ENCODE results near the gene OSGEP.
A peak's percentile ranks its signal among the peaks of the same experiment; 100 is the strongest.
"Not testable (repeated sequence)": the region's sequence is repeated elsewhere in the genome, so short reads cannot be mapped to it uniquely, and the experiment has no call there.

The OSGEP gene

DNA sequence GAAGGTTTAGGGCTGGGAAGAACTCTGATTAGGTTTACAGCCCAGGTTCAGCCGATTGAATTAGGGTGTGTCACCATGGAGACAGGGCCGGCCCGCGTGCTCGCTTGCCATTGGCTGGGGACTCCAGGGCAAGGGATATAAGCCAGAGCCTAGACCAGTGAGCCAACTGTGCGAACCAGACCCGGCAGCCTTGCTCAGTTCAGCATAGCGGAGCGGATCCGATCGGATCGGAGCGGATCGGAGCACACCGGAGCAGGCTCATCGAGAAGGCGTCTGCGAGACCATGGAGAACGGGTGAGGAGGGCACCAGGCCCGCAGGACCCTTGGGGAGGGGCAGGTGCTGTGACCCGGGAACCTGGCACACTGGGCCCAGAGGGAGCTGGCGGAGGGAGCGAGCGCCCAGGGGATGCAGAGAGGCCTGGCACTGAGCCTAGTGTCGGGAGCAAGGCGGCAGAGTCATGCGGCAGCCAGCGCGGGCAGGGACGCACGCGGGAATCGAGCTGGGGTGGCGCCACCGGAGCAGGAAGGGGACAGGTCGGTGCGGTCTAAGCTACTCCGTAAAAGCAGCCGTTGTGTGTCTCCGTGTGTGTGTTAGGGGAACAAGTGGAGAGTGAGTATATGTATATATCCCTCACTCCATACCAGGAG, 14.8 kb upstream of the OSGEP start, which contains the start of gene PNP:
Gene PNP (plus strand): TSS at position 165 of the 648 bp plus-strand sequence. CDS start 119 bp downstream, at position 284.
- DNase-seq: peak; percentile 94

DNA sequence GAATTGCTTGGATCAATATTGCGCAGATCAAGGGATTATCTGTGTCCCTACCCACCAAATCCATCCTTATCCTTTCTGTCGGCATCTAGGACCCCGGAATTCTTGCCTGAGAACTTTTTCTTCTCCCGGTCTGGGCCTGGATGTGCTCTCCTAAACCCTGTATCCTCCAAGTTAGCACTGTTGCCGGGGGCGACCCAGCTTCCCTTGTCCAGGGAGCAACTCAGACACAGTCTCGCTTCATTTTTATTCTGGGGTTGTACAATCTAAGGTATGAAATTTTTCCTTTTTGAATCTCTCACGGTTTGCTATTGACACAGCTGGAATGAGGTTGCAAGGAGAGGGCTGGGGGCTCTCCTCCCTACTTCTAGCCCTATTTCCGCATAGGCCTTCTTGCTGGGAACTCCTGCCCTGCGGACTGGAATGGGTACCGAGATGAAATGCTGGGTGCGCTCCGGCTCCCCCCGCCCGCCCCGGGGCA, 14.2 kb upstream of the OSGEP start:
- no peak for DNase-seq

DNA sequence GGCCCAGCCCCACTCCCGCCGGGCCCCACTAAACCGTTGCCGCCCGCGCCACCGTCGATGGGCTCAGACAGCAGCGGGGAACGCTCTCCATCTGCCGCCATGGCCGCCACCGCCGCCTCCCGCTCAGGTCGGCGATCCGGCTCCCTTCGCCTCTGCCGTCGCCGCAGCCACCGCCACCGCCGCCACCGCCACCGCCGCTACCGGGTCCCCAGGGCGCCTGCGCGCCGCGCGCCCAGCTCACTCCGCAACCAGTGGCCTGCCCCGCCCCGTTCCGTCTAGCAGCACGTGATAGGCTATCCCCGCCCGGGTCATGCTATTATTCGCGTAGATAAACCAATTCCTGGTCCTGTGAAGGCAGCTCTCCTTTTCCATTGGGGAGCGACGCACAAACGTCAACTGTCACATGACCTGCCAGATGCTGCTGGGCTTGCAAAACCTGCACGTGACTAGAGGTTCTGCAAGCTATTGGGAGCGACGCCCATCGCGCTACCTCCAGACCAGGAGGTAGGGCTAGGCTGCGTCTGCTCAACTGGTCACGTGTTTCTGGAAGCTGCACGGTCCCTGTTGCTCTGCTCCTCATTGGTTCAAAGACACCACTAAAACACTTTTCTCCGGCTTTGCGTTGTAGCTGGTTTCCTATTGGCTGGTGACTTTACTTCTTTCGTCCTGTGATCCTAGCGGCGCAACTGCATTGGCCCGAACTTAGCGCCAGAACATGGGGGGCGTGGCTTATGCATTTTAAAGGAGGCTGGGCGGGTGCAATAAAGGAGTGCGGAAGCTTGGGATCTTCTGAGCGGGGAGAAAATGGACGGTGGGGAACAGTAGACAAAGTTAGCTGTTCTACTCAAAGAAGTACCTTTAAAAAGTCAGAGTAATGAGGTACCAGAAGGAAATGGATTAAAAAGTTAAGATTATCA, 6.9 kb upstream of the OSGEP start, which contains the start of gene PIP4P1:
Gene PIP4P1 (minus strand): TSS at position 210 of the 917 bp plus-strand sequence. CDS start 109 bp downstream, at position 101.
- DNase-seq: peak; percentile 100

DNA sequence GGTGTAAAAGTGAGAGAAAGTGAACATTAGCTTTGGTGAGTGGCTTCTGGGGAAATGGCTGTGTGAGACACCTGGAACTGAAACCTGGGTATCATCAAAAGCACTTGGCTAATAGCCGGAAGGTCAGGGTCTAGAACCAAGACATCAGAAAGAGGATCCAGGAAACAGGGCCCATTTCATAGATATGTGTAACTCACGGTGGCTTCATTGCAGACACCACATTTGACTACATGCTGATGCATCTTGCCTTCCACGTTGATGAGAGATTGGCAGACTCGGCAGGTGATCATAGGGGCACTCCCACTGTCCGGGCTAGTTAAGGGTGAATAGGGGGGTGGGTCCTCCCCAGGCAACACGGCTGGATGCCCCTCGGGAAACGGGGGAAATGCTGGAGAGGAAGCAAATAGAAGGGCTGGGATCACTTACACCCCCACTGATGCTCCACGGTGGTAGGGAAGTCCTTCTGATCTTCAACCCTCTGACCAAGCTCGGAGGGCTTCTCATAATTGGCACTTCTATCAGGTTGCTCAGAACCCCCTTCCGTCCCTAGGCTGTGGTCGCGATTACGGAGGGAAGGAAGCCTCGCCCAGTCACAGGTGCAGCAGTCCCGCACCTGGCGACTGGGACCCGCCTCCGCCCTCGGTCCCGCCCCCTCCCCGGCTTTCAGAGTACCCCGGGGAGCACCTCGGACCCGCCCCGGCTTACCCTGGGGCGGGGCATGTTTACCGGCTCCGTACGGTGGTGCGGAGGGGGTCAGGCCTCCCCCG, 6.0 kb upstream of the OSGEP start:
- DNase-seq: peak; percentile 68

DNA sequence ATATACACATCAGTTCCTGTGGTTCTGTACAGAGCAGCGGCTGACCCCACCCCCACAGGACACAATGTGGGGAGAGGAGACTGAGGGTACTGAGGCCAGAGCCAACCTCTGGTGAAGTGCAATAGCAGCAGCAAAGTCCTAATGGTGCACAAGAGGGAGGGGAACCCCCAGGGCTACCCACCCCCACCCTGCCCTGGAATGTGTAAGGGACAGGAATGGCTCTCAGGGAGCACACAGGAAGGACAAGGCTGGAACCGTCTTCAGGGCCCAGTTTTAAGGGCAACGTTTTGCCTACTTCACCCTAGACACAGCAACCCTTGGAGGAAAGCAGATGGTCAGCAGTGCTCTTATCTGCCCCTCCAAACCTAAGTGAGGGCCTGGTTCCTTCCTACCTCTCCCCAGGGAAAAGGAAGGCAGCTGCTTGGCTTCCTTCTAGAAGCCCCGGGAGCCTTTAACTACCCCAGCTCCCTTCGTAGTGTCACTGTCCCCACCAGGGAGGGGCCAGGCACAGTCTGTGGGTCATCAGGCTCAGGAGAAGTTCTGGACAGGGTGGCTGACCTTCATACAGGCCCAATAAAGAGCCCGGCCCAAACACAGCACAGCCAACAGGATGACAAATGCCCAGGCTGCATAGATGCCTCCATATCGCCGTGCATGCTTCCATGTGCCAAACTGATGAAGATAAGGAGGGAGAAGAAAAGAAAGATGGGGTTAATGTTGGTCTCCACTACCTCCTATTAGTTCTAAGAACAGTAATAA, 3.6 kb upstream of the OSGEP start:
- DNase-seq: no peak

DNA sequence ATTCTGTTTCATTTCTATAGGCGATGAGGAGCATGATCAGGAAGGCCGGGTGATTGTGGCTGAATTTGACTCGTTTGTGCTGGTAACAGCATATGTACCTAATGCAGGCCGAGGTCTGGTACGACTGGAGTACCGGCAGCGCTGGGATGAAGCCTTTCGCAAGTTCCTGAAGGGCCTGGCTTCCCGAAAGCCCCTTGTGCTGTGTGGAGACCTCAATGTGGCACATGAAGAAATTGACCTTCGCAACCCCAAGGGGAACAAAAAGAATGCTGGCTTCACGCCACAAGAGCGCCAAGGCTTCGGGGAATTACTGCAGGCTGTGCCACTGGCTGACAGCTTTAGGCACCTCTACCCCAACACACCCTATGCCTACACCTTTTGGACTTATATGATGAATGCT, 2.4 kb upstream of the OSGEP start:
- no peak for DNase-seq

DNA sequence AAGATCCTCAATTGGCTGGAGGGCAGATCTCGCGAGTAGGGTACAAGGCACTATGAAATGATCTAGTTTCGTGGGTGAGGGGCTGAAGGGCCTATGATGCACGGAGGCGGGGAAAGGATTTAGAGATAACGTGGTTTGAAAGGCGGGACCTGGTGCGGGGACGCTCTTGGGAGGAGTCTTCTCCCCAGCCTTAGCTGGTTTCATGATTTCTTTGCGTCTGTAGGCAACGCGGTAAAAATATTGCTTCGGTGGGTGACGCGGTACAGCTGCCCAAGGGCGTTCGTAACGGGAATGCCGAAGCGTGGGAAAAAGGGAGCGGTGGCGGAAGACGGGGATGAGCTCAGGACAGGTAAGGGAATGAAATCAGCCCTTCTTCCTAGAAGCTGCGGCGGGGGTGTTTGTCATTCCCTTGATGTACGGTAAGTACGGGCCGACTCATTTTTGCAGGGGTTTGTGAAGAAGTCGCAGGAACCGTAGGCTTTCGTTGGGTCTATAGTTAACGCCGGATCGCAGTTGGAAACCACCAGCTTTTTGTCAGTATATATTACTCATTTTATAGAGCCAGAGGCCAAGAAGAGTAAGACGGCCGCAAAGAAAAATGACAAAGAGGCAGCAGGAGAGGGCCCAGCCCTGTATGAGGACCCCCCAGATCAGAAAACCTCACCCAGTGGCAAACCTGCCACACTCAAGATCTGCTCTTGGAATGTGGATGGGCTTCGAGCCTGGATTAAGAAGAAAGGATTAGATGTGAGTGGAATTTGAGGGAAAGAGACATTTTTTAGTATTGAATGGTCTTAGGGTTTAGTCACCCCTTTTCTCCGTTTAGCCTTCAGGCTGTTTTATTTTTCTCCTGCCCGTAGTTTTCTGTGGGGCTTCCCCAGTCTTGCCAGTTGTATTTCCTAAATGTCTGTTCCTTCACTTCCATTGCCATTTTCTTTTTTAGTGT, 1.0 kb upstream of the OSGEP start:
- DNase-seq: peak; percentile 92

DNA sequence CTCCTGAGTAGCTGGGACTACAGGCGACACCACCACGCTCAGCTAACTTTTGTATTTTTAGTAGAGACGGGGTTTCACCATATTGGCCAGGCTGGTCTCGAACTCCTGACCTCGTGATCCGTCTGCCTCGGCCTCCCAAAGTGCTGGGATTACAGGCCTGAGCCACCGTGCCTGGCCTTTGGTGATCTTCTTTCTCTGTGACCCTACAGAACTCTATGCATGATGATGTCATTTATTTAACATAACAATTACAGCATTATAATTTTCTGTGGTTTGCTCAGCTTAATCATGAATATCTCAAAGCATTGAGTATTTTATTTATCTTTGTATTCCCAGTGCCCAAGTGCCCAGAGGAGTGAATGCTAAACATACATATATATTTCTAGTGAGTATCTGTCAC, 1.8 kb downstream of the OSGEP start:
- DNase-seq: not testable (repeated sequence)

DNA sequence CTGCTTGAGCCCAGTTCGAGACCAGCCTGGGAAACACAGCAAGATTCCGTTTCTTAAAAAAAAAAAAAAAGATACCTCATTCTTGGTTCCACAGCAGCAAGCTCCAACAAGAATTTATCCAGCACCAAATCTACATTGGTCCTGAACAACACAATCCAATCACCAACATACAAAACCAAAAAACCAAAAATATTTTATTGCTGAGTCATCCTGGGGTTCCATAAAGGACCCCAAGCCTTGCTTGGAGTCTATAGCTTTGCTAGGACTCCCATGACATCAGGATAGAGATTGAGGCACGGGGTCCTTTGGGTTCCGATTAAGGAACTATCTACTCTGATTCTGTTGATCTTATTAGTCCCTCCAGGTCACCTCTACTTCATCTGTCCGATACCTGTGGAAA, 7.7 kb downstream of the OSGEP start:
- no peak for DNase-seq

DNA sequence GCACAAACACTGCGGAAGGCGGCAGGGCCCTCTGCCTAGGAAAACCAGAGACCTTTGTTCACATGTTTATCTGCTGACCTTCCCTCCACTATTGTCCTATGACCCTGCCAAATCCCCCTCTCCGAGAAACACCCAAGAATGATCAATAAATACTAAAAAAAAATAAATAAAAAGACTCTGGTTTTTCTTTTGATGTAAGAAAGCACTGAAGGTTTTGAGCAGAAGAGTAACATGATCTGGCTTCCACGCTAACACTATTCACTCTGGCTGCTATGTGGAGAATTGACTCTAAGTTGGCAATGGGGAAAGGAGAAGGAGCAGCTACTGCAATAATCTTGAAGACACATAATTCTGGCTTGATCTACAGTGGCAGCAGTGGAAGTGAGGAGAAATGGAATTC, 11.0 kb downstream of the OSGEP start:
- not testable (repeated sequence) for DNase-seq

DNA sequence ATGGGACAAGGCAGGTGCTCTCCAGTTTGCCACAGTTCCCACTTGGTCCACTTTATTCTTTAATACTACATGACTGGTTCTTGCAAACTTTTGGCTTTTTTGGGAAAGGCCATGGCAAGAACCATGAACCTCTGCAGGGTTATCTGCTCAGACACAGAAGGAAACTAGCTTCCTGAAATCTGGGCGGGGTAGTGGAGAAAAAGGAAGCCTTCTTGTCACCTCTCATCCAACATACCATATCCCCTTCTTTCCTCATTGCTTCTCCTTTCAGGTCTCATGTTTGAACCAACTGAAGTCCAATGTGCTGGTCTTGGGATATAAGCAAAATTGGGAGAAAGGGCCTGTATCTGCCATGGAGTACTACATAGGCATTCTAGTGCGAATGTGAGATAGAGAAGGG, 13.2 kb downstream of the OSGEP start:
- no peak for DNase-seq

DNA sequence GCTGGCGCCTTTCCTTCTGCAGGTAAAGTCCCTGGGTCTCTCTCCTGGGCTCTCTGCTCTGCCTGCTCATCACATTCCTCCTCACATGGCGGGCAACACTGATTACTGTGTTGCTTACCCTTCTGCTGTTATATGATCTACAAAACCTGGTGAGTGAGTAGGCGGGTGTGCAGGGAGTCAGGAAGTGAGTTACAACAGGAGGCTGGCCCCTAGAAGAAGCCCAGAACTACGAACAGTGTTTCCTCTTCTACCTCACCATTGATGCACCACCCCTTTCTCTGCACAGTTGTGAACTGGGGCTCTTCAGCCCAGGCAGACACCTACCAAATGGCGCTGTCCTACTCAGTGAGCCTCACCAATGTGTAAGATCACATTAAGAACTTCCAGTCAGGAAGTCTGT, 13.7 kb downstream of the OSGEP start:
- DNase-seq: no peak

DNA sequence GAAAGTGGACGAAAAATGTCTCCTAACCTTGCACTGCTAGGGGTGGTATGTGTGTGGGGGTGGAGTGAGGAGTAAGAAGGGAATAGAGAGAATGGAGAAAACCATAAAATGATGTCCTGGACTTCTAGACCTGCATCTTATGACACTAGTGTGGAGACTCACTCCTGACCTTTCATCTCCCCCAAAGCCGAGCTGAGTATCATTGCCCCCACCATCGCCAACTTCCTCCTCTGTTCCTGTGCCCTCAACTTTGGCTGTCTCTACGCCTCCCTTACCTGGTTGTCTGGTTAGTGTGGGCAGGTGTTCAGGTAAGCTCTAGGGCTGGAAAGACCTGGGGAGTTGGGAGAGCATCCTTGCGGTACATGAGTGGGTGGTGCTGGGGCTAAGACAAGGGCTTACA, 14.1 kb downstream of the OSGEP start:
- DNase-seq: no peak

DNA sequence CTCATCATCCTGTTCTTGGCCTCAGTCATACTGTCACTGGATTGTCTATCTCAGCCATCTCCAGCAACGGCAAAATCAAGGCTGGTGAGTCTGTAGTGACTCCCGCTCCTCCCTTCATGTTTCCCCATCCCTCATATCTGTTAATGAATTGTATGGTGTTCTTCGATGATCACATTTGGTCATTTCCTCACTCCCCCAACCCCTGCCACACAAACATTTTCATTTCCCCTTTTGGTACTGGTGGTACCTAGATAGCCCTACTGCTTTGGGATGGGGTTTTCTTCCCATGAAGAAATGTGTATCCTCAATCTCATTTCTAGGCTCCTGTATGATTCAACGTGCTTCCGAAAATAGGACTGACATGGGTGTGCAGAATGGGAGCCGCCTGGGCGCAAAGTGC, 15.9 kb downstream of the OSGEP start:
- no peak for DNase-seq

DNA sequence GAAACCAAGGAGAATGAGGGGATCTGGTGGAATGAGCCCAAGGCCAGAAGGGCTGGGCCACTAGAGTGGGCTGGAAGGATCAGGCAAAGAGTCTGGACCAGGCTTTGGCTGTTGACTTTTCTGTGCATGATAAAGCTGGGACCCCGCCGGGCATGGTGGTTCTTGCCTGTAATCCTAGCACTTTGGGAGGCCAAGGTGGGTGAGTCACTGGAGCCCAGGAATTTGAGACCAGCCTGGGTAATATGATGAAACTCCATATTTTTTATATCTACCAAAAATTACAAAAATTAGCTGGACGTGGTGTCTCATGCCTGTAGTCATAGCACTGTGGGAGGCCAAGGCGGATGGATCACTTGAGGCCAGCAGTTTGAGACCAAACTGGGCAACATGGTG, 18.3 kb downstream of the OSGEP start:
- DNase-seq: no peak

DNA sequence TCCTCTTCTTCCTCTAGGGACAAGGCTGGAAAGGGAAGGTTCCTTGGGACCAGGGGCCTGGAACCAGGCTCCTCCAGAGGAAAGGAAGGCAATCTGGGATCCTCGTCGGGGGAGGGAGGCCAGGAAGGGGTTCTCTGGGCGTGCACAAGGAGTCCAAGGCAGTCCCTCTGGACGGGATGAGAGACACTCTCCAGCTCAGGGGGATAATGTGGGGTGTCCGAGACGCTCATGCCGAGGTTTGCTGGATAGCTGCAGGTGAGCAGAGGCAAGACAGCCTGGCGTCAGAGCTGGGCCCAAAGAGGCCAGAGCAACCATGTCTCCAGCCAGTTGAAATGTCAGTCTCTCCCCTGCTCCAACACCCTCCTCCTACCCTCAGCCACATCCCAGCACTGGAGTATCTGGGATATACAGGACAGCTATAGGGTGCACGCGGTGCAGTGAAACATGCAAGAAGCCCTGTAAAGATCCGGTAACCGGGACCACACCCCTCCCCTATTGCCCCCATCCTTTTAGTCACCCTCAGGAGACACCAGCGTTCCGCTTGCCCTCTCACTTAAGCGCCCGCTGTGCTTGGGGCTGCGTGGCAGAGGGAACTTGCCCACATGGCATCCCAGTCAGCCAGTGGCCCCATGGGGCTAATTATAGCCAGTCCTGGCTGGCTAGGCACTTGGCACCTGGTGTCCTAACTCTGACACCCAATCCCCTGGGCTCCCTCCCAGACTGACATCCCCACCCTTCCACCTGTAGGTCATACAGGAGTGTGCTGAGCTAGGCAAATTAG, 18.8 kb downstream of the OSGEP start, which contains the start of gene KLHL33:
Gene KLHL33 (minus strand): TSS at position 585 of the 781 bp plus-strand sequence. CDS start 355 bp downstream, at position 230.
- DNase-seq: no peak

DNA sequence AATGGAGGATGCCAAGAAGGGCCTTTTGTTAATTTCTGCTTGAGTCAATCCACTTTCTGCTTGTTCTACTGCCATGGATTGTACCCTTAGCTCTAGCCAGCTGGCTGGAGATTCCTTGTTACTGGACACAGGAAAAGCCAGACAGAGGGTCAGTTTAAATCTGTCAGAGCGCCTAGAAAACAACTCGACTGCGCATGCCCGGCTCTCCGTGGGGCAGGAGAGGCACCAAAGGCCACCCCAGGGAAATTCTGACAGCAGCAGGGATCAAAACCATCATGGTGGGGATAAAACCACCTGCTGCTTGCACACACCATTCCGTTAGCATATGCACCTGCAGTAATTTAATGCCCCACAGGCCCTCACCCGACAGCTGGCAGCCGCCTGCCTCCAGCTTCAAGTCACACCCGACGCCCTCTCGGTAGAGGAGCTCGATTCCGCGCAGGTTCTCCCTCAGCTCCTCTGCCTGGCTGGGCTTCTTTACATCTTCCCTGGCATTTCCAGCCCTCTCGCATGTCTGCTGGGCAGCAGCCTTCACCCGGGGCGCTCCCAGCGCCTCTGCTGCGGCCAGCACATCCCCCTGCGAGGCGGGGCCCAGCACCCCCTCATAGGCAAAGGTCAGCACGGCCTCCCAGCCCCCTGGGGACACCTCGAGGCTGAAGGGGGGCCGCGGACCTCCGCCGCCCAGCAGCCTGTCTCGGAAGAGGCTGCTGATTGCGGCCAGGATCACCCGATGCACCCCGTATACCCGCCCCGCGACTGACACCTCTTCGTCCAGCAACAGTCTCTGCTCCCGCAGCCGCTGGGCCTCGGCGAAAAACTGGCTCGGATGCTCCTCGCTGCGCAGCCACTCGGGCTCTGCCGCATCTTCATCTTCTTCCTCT, 19.7 kb downstream of the OSGEP start:
- peak; percentile 11 for DNase-seq

DNA sequence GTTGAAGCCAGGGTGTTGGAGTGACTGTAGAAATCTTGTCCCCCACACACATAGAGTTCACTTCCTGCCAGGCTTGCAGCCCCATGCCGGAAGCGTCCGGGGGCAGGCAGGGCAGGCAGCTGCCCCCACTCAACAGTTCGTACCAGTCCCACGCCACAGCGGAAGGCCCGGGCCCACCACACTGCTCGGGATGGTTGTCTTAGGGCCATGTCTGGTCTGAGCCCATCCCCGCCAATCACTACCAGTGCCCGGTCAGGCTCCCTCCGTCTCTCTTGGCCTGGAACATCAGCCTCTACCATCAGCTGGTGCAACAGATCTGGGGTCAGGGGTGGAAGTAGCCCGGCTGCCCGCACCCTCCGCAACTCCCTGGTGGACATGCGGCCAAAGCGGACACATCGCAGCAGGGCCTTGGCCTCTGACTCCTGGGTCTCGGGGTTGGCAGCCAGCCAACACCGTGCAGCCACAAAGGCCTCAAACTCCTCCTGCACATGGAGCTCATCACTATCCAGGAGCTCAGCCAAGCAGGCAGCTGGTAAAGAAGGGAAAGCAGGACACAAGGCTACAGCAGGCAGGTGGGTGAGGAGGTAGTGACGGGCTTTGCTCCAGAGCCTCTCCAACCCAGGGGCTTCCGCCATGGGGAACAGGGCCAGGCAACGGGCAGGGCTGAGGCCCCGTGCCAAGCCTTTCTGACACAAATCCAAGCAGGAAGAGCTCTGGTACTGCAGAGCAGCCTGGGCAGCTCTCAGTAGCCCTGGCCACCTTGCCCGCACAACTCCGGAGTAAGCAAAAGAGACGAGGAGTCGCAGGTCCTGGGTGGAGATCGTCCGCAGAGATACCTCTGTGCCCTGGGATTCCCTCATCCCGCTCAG, 24.6 kb downstream of the OSGEP start:
- DNase-seq: peak; percentile 73

Measured in NCI-H1105 treated with DMSO at 0.1 percent for 48 hours (cell line).